ENCODE data around the gene OSBP. TPM values are rescaled to one million over a fixed set of nuclear protein-coding genes. Genes with fewer than 3 reads are reported as not detected.

Gene OSBP
- total RNA-seq, 1 experiment from 2014 or later = 45.4 TPM

GRCh38 chr11:59647245-59647980 is 31.8 kb upstream of the OSBP start:
- ATAC-seq (no peak), DNase-seq (ENCODE audit: low spot score) (no peak)
- no peaks in the 10 kb centered on the region for H3K9me3 Mint-ChIP-seq
- TF ChIP-seq FOXP1 (CRISPR knock-in tag; IDR thresholded peaks at IDR 0.05; ENCODE audit: borderline replicate concordance) = no peak
- ChIA-PET POLR2A (no interaction called here), CTCF (no interaction called here)
- H3K27ac Mint-ChIP-seq = no peak overlapping the region
- peaks cover 89% of the 10 kb centered on the region for H3K36me3 Mint-ChIP-seq
- H3K4me1 Mint-ChIP-seq = no peaks in the 10 kb centered on the region
- H3K4me3 Mint-ChIP-seq = no peak overlapping the region
- H3K27me3 Mint-ChIP-seq (ENCODE audit: low read depth) = no peaks in the 10 kb centered on the region

- Mint-ChIP-seq H3K4me1 (no peaks in the 10 kb centered on the region), H3K36me3 (peaks cover 91% of the 10 kb centered on the region), H3K4me3 (no peak overlapping the region), H3K27ac (no peak overlapping the region), H3K27me3 (ENCODE audit: low read depth) (no peaks in the 10 kb centered on the region), H3K9me3 (no peaks in the 10 kb centered on the region)
- DNase-seq (ENCODE audit: low spot score) (no peak), ATAC-seq (no peak)
- ChIA-PET CTCF (no interaction called here), POLR2A (no interaction called here)
- TF ChIP-seq USF2 (CRISPR knock-in tag; IDR thresholded peaks at IDR 0.05) = no peak
- no peak for TF ChIP-seq RORB (CRISPR knock-in tag; IDR thresholded peaks at IDR 0.05)
- TF ChIP-seq TP53 (CRISPR knock-in tag; IDR thresholded peaks at IDR 0.05) = no peak
- TF ChIP-seq, protein P1, sequence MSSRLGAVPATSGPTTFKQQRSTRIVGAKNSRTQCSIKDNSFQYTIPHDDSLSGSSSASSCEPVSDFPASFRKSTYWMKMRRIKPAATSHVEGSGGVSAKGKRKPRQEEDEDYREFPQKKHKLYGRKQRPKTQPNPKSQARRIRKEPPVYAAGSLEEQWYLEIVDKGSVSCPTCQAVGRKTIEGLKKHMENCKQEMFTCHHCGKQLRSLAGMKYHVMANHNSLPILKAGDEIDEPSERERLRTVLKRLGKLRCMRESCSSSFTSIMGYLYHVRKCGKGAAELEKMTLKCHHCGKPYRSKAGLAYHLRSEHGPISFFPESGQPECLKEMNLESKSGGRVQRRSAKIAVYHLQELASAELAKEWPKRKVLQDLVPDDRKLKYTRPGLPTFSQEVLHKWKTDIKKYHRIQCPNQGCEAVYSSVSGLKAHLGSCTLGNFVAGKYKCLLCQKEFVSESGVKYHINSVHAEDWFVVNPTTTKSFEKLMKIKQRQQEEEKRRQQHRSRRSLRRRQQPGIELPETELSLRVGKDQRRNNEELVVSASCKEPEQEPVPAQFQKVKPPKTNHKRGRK (CRISPR knock-in tag; IDR thresholded peaks at IDR 0.05; ENCODE audit: borderline replicate concordance) = no peak
Observed at GRCh38 chr11:59644528-59644927, 29.0 kb upstream of the OSBP start.

DNA sequence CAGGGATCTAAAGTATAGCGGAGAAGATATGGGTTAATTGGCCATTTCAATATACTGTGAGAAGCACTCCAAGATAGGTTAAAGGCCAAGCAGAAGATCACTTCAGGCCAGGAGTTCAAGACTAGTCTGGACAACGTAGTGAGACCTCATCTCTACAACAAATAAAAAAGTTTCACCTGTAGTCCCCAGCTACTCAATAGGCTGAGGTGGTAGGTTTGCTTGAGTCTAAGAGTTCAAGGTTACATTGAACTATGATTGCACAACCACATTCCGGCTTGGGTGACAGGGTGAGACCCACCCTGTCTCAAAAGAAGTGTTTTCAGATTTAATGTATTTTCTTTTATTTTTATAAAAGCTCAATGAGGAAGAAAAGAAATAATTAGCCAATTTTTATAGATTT is 27.8 kb upstream of the OSBP start:
- Mint-ChIP-seq H3K36me3 (peaks cover 91% of the 10 kb centered on the region), H3K4me3 (no peak overlapping the region), H3K27me3 (ENCODE audit: low read depth) (no peaks in the 10 kb centered on the region), H3K27ac (no peak overlapping the region), H3K4me1 (no peaks in the 10 kb centered on the region), H3K9me3 (no peaks in the 10 kb centered on the region)
- no peak for DNase-seq (ENCODE audit: low spot score)
- ATAC-seq = no peak
- ChIA-PET POLR2A (no interaction called here), CTCF (no interaction called here)
- TF ChIP-seq EMX1 (CRISPR knock-in tag; IDR thresholded peaks at IDR 0.05) = no peak
- no peak for TF ChIP-seq JAZF1 (CRISPR knock-in tag; IDR thresholded peaks at IDR 0.05)
- no peak for TF ChIP-seq SMAD4 (CRISPR knock-in tag; IDR thresholded peaks at IDR 0.05)
- TF ChIP-seq ZNF138 (CRISPR knock-in tag; conservative IDR thresholded peaks at IDR 0.05) = no peak
- TF ChIP-seq SP1 (CRISPR knock-in tag; conservative IDR thresholded peaks at IDR 0.05) = no peak
- no peak for TF ChIP-seq HMGA2 (CRISPR knock-in tag; IDR thresholded peaks at IDR 0.05)
- TF ChIP-seq GTF2I (CRISPR knock-in tag; conservative IDR thresholded peaks at IDR 0.05) = no peak
- TF ChIP-seq, protein P2, sequence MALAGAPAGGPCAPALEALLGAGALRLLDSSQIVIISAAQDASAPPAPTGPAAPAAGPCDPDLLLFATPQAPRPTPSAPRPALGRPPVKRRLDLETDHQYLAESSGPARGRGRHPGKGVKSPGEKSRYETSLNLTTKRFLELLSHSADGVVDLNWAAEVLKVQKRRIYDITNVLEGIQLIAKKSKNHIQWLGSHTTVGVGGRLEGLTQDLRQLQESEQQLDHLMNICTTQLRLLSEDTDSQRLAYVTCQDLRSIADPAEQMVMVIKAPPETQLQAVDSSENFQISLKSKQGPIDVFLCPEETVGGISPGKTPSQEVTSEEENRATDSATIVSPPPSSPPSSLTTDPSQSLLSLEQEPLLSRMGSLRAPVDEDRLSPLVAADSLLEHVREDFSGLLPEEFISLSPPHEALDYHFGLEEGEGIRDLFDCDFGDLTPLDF (CRISPR knock-in tag; IDR thresholded peaks at IDR 0.05) = no peak
- TF ChIP-seq, protein P3, sequence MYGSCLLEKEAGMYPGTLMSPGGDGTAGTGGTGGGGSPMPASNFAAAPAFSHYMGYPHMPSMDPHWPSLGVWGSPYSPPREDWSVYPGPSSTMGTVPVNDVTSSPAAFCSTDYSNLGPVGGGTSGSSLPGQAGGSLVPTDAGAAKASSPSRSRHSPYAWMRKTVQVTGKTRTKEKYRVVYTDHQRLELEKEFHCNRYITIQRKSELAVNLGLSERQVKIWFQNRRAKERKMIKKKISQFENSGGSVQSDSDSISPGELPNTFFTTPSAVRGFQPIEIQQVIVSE (CRISPR knock-in tag; IDR thresholded peaks at IDR 0.05; ENCODE audit: borderline replicate concordance) = no peak
- TF ChIP-seq, protein P1 (CRISPR knock-in tag; IDR thresholded peaks at IDR 0.05; ENCODE audit: borderline replicate concordance) = no peak
- TF ChIP-seq, protein P4, sequence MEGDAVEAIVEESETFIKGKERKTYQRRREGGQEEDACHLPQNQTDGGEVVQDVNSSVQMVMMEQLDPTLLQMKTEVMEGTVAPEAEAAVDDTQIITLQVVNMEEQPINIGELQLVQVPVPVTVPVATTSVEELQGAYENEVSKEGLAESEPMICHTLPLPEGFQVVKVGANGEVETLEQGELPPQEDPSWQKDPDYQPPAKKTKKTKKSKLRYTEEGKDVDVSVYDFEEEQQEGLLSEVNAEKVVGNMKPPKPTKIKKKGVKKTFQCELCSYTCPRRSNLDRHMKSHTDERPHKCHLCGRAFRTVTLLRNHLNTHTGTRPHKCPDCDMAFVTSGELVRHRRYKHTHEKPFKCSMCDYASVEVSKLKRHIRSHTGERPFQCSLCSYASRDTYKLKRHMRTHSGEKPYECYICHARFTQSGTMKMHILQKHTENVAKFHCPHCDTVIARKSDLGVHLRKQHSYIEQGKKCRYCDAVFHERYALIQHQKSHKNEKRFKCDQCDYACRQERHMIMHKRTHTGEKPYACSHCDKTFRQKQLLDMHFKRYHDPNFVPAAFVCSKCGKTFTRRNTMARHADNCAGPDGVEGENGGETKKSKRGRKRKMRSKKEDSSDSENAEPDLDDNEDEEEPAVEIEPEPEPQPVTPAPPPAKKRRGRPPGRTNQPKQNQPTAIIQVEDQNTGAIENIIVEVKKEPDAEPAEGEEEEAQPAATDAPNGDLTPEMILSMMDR (IDR thresholded peaks at IDR 0.05) = no peak
- TF ChIP-seq AFF4 (CRISPR knock-in tag; IDR thresholded peaks at IDR 0.05; ENCODE audit: borderline replicate concordance) = no peak
- TF ChIP-seq ELF4 (CRISPR knock-in tag; IDR thresholded peaks at IDR 0.05; ENCODE audit: low read depth) = no peak
- no peak for TF ChIP-seq FOXK1 (CRISPR knock-in tag; IDR thresholded peaks at IDR 0.05)
- TF ChIP-seq RELA (CRISPR knock-in tag; IDR thresholded peaks at IDR 0.05; ENCODE audit: borderline replicate concordance) = no peak
